HCT116 (cell line): ENCODE measurements around the gene GPR39. TPM values are rescaled to one million over a fixed set of nuclear protein-coding genes. Genes with fewer than 3 reads are reported as not detected.

Source experiments
- ATAC-seq: fragments of 200-7000 bp; cut with Tn5 transposase; 2 replicates; pipeline ENCODE4 v1.9.1; 2020; ENCODE audit warnings: mild to moderate bottlenecking, moderate library complexity
- BruUV-seq: library from RNA; stranded (reverse); fragments of 400-500 nt; replicated peaks from 2 replicates; lab custom pipeline; 2021; lab: Mats Ljungman, UMichigan
- CTCF ChIA-PET: fragments of 300-600 bp; sonication (Branson Sonifier 250); formaldehyde crosslinking; loops from one replicate; lab custom pipeline; 2021; ENCODE audit warnings: antibody characterized with exemption; lab: Charles Lee
- POLR2A ChIA-PET: fragments of 300-600, 350-600 bp; sonication (Branson Sonifier 250); formaldehyde crosslinking; loops from one replicate; lab custom pipeline; 2021; ENCODE audit warnings: antibody characterized with exemption; lab: Charles Lee
- RAD21 ChIA-PET, 2 experiments: fragments of 300-600 bp; sonication (Branson Sonifier 250); formaldehyde crosslinking; loops; one replicate each; lab custom pipeline; 2023; ENCODE audit warnings: low total read pairs in 2 of 2; ENCODE audit not compliant: uncharacterized antibody in 2 of 2, unreplicated experiment in 2 of 2, low non-redundant PET in 1 of 2; lab: Charles Lee
- DNase-seq: peaks from one replicate; pipeline ENCODE4 v3.0.0-alpha.2; 2010; ENCODE audit warnings: low read depth, low spot score
- H2AFZ ChIP-seq: fragments of 200-600 bp; shearing (Covaris generic), sonication (generic); 2 replicates; pipeline ENCODE4 v1.6.1; 2017; ENCODE audit warnings: low read depth, mixed run types, mixed read lengths, antibody characterized with exemption, low read length; ENCODE audit not compliant: poor library complexity, severe bottlenecking
- H3K27ac ChIP-seq: 2 replicates; pipeline ENCODE4 v1.5.1; 2012; ENCODE audit warnings: low read depth, low read length
- H3K27me3 ChIP-seq: fragments of 200-600 bp; sonication (generic); 2 replicates; pipeline ENCODE4 v1.6.1; 2016; ENCODE audit warnings: mixed run types, low read length, mixed read lengths; ENCODE audit not compliant: insufficient read depth
- H3K36me3 ChIP-seq, 2 experiments: fragments of 200-500 bp in 1 of 2; fragments of 200-600 bp in 1 of 2; sonication (Bioruptor generic) in 1 of 2; sonication (generic) in 1 of 2; 2 replicates each; pipeline versions ENCODE4 v1.5.1 to v1.6.1; 2014 to 2016; ENCODE audit warnings: low read length in 2 of 2, inconsistent platforms in 1 of 2, mixed read lengths in 1 of 2, mixed run types in 1 of 2; ENCODE audit not compliant: insufficient read depth in 2 of 2, control insufficient read depth in 1 of 2
- H3K4me1 ChIP-seq, 2 experiments: fragments of 200-600 bp in 1 of 2; sonication (generic) in 1 of 2; 2 replicates each; pipeline versions ENCODE4 v1.5.1 to v1.6.1; 2012 to 2017; ENCODE audit warnings: low read length in 2 of 2, inconsistent platforms in 1 of 2, mild to moderate bottlenecking in 1 of 2, mixed read lengths in 1 of 2, mixed run types in 1 of 2, moderate library complexity in 1 of 2; ENCODE audit not compliant: insufficient read depth in 2 of 2, control insufficient read depth in 1 of 2
- H3K4me2 ChIP-seq: fragments of 200-600 bp; sonication (generic); 2 replicates; pipeline ENCODE4 v1.6.1; 2017; ENCODE audit warnings: mixed run types, low read length, mixed read lengths
- H3K4me3 ChIP-seq, 2 experiments: fragments of 200-600 bp in 1 of 2; sonication (generic) in 1 of 2; replicated peaks in 1 of 2; 2 replicates each; pipeline ENCODE4 v1.5.1; 2011 to 2016; ENCODE audit warnings: low read length in 2 of 2, control low read depth in 1 of 2, low read depth in 1 of 2, mild to moderate bottlenecking in 1 of 2, mixed read lengths in 1 of 2, mixed run types in 1 of 2
- H3K79me2 ChIP-seq: fragments of 200-600 bp; sonication (generic); 2 replicates; pipeline ENCODE4 v1.6.1; 2017; ENCODE audit warnings: mild to moderate bottlenecking, mixed run types, low read length, moderate library complexity, mixed read lengths; ENCODE audit not compliant: insufficient read depth
- H3K9ac ChIP-seq: fragments of 200-600 bp; sonication (generic); 2 replicates; pipeline ENCODE4 v1.6.1; 2016; ENCODE audit warnings: low read length, mixed read lengths
- H3K9me2 ChIP-seq: fragments of 200-600 bp; sonication (generic), shearing (Covaris generic); 2 replicates; pipeline ENCODE4 v1.6.1; 2017; ENCODE audit warnings: mixed run types, mild to moderate bottlenecking, moderate library complexity; ENCODE audit not compliant: insufficient read depth
- H3K9me3 ChIP-seq, 2 experiments: fragments of 200-500 bp in 1 of 2; fragments of 200-600 bp in 1 of 2; sonication (Bioruptor generic) in 1 of 2; sonication (generic) in 1 of 2; 2 replicates each; pipeline ENCODE4 v1.6.1; 2014 to 2017; ENCODE audit warnings: low read length in 2 of 2, mixed read lengths in 2 of 2, inconsistent platforms in 1 of 2, low read depth in 1 of 2, mild to moderate bottlenecking in 1 of 2, mixed run types in 1 of 2, moderate library complexity in 1 of 2; ENCODE audit not compliant: control insufficient read depth in 1 of 2, insufficient read depth in 1 of 2
- H4K20me1 ChIP-seq: fragments of 200-600 bp; sonication (generic), shearing (Covaris generic); 2 replicates; pipeline ENCODE4 v1.6.1; 2017; ENCODE audit warnings: mixed run types, mild to moderate bottlenecking, moderate library complexity; ENCODE audit not compliant: insufficient read depth
- EGR1 ChIP-seq: IDR thresholded peaks from 2 replicates; pipeline ENCODE4 v1.6.1; 2012; ENCODE audit warnings: low read depth
- ELF1 ChIP-seq: IDR thresholded peaks from 2 replicates; pipeline ENCODE4 v1.6.1; 2012; ENCODE audit warnings: low read depth, borderline replicate concordance
- EZH2 ChIP-seq: fragments of 200-600 bp; sonication (generic); IDR thresholded peaks from 2 replicates; pipeline ENCODE4 v1.6.1; 2017; ENCODE audit warnings: antibody characterized with exemption, mixed run types
- FOSL1 ChIP-seq: IDR thresholded peaks from 2 replicates; pipeline ENCODE4 v1.6.1; 2012; ENCODE audit warnings: low read depth
- JUND ChIP-seq: IDR thresholded peaks from 2 replicates; pipeline ENCODE4 v1.6.1; 2012
- POLR2AphosphoS5 ChIP-seq: IDR thresholded peaks from 2 replicates; pipeline ENCODE4 v1.6.1; 2011; ENCODE audit warnings: mild to moderate bottlenecking, low read depth, low read length, moderate library complexity
- RAD21 ChIP-seq: IDR thresholded peaks from 2 replicates; pipeline ENCODE4 v1.6.1; 2012; ENCODE audit warnings: low read depth, mild to moderate bottlenecking
- SIN3A ChIP-seq: IDR thresholded peaks from 2 replicates; pipeline ENCODE4 v1.6.1; 2012; ENCODE audit warnings: low read depth
- SP1 ChIP-seq: IDR thresholded peaks from 2 replicates; pipeline ENCODE4 v1.6.1; 2012; ENCODE audit warnings: low read depth
- TCF7L2 ChIP-seq: IDR thresholded peaks from 2 replicates; pipeline ENCODE4 v1.7.0; 2011; ENCODE audit warnings: borderline replicate concordance, inconsistent platforms; ENCODE audit not compliant: insufficient read depth, insufficient read length; ENCODE audit errors: extremely low read depth
- YY1 ChIP-seq: IDR thresholded peaks from 2 replicates; pipeline ENCODE4 v1.6.1; 2011; ENCODE audit warnings: low read length, low read depth, moderate library complexity, mild to moderate bottlenecking; ENCODE audit not compliant: insufficient replicate concordance; ENCODE audit errors: extremely low read depth
- ZFX ChIP-seq: fragments of 450-650 bp; IDR thresholded peaks from 2 replicates; pipeline ENCODE4 v1.6.1; 2017
- intact Hi-C: fragments of 100-400 bp; cut with micrococcal nuclease; formaldehyde crosslinking; loops from 2 replicates; pipeline ENCODE4 v1.10.0; 2022
- total RNA-seq: library from RNA; stranded (reverse); gene quantifications from one replicate; pipeline ENCODE4 v1.2.1, GENCODE V29; 2021; ENCODE audit not compliant: unreplicated experiment
- TF ChIP-seq, protein P1 (sequence below): IDR thresholded peaks from 2 replicates; pipeline ENCODE4 v1.6.1; 2012; ENCODE audit warnings: low read depth
- TF ChIP-seq, protein P2 (sequence below): IDR thresholded peaks from 2 replicates; pipeline ENCODE4 v1.6.1; 2011; ENCODE audit warnings: mild to moderate bottlenecking, low read length, moderate library complexity; ENCODE audit not compliant: insufficient replicate concordance; ENCODE audit errors: extremely low read depth
- TF ChIP-seq, protein P3 (sequence below): IDR thresholded peaks from 2 replicates; pipeline ENCODE4 v1.6.1; 2012
- TF ChIP-seq, protein P4 (sequence below): IDR thresholded peaks from 2 replicates; pipeline ENCODE4 v1.6.1; 2012

The GPR39 gene
- total RNA-seq, 1 experiment from 2014 or later, result 5.1 TPM

DNA sequence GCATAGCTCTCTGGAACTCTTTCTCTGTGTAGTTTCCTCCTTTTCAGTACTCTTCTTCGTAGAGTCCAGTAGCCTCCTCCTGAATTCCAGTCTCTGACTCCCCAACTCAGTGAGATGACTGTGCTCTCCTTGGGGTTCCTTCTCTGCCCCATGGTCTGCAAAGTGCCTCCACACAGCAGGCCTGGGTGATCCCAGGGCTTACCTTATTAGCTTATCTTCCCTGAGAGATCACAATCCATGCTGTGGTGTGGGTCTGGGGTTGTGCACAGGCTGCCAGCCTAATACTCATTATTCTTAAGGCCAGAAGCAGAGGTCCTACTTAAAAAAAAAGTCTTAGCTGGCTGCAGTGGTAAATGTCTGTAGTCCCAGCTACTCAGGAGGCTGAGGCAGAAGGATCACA, 4.6 kb upstream of the GPR39 start:
- BruUV-seq, result no TSS peak
- no peaks in the 10 kb centered on the region for H4K20me1 ChIP-seq
- no peaks in the 10 kb centered on the region for H3K36me3 ChIP-seq
- H3K9me3 ChIP-seq, result no peaks in the 10 kb centered on the region
- ATAC-seq (no peak), DNase-seq (no peak)
- H3K4me2 ChIP-seq, result no peak overlapping the region
- H3K4me1 ChIP-seq, result peaks cover 14 to 24% of the 10 kb centered on the region in 2 experiments
- H3K79me2 ChIP-seq, result no peaks in the 10 kb centered on the region
- intact Hi-C loops, result no loop called here
- H3K27me3 ChIP-seq, result no peaks in the 10 kb centered on the region
- H3K9ac ChIP-seq, result no peak overlapping the region
- TF ChIP-seq SIN3A (no peak), FOSL1 (no peak)
- TF ChIP-seq, all 23 proteins: peak for 0
- Histone ChIP-seq H3K9me2 (no peaks in the 10 kb centered on the region), H3K4me3 (no peak overlapping the region), H2AFZ (no peak overlapping the region), H3K27ac (no peak overlapping the region)
- POLR2A ChIA-PET, result no interaction called here
- CTCF ChIA-PET, result interaction anchor here (0.9 kb wide), 1 partner anchor 63 kb away, joined by 3 read pairs; no protein-coding TSS in a partner anchor
- RAD21 ChIA-PET, result no interaction called here

DNA sequence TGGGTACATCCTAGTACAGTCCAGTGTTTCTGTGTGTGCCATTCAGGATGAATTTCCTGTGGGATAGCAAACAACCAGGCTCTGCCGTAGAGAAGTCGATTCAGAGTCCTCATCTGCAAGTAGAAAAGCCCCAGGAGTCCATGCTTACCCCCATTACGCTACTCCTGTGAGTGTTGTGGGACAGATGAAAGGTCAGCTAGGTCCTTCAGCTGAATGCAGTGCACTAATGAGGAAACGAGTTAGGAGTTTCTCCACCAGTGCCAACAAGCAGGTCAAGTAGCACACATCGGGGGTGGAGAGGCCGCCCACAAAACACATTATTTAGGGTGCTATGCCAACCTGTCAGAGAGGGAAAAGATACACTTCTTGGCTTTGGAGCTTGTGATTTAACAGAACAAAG, 2.5 kb upstream of the GPR39 start:
- POLR2A ChIA-PET, result no interaction called here
- no peak for DNase-seq
- H3K9me3 ChIP-seq, result no peaks in the 10 kb centered on the region
- BruUV-seq, result no TSS peak
- no peaks in the 10 kb centered on the region for H3K27me3 ChIP-seq
- H3K4me3 ChIP-seq, result no peak overlapping the region
- no peak for ATAC-seq
- no peaks in the 10 kb centered on the region; the same call in 1 of the 2 replicates for H3K79me2 ChIP-seq
- CTCF ChIA-PET, result no interaction called here
- H3K9me2 ChIP-seq, result no peaks in the 10 kb centered on the region
- H3K36me3 ChIP-seq, result no peaks in the 10 kb centered on the region
- no peak overlapping the region for H3K9ac ChIP-seq
- no peaks in the 10 kb centered on the region for H4K20me1 ChIP-seq
- H3K4me2 ChIP-seq, result no peak overlapping the region
- RAD21 ChIA-PET, result no interaction called here
- peaks cover 20 to 32% of the 10 kb centered on the region in 2 experiments for H3K4me1 ChIP-seq
- no peak overlapping the region for H3K27ac ChIP-seq
- intact Hi-C loops, result no loop called here
- H2AFZ ChIP-seq, result no peak overlapping the region
- TF ChIP-seq FOSL1 (no peak), YY1 (no peak), ZFX (no peak), EZH2 (no peak), POLR2AphosphoS5 (no peak), SP1 (no peak), TCF7L2 (no peak), RAD21 (no peak), ELF1 (no peak), SIN3A (no peak), EGR1 (no peak), JUND (no peak)
- TF ChIP-seq, protein P1, sequence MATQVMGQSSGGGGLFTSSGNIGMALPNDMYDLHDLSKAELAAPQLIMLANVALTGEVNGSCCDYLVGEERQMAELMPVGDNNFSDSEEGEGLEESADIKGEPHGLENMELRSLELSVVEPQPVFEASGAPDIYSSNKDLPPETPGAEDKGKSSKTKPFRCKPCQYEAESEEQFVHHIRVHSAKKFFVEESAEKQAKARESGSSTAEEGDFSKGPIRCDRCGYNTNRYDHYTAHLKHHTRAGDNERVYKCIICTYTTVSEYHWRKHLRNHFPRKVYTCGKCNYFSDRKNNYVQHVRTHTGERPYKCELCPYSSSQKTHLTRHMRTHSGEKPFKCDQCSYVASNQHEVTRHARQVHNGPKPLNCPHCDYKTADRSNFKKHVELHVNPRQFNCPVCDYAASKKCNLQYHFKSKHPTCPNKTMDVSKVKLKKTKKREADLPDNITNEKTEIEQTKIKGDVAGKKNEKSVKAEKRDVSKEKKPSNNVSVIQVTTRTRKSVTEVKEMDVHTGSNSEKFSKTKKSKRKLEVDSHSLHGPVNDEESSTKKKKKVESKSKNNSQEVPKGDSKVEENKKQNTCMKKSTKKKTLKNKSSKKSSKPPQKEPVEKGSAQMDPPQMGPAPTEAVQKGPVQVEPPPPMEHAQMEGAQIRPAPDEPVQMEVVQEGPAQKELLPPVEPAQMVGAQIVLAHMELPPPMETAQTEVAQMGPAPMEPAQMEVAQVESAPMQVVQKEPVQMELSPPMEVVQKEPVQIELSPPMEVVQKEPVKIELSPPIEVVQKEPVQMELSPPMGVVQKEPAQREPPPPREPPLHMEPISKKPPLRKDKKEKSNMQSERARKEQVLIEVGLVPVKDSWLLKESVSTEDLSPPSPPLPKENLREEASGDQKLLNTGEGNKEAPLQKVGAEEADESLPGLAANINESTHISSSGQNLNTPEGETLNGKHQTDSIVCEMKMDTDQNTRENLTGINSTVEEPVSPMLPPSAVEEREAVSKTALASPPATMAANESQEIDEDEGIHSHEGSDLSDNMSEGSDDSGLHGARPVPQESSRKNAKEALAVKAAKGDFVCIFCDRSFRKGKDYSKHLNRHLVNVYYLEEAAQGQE, result no peak
- TF ChIP-seq, protein P2, sequence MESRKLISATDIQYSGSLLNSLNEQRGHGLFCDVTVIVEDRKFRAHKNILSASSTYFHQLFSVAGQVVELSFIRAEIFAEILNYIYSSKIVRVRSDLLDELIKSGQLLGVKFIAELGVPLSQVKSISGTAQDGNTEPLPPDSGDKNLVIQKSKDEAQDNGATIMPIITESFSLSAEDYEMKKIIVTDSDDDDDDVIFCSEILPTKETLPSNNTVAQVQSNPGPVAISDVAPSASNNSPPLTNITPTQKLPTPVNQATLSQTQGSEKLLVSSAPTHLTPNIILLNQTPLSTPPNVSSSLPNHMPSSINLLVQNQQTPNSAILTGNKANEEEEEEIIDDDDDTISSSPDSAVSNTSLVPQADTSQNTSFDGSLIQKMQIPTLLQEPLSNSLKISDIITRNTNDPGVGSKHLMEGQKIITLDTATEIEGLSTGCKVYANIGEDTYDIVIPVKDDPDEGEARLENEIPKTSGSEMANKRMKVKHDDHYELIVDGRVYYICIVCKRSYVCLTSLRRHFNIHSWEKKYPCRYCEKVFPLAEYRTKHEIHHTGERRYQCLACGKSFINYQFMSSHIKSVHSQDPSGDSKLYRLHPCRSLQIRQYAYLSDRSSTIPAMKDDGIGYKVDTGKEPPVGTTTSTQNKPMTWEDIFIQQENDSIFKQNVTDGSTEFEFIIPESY, result no peak
- TF ChIP-seq, protein P3, sequence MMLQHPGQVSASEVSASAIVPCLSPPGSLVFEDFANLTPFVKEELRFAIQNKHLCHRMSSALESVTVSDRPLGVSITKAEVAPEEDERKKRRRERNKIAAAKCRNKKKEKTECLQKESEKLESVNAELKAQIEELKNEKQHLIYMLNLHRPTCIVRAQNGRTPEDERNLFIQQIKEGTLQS, result no peak
- TF ChIP-seq, protein P4, sequence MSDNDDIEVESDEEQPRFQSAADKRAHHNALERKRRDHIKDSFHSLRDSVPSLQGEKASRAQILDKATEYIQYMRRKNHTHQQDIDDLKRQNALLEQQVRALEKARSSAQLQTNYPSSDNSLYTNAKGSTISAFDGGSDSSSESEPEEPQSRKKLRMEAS, result no peak
